Measurements from ENCODE around the gene DCXR.

GRCh38 chr17:82055965-82056728 lies 18.6 kb upstream of the DCXR start:
- TF ChIP-seq POLR2AphosphoS5 (IDR thresholded peaks at IDR 0.05) (no peak), CTCF (IDR thresholded peaks at IDR 0.05) (no peak)
